NT2/D1 (cell line): ENCODE data around the gene PTK6.

Experiments
- SUZ12 ChIP-seq: IDR thresholded peaks from 2 replicates; pipeline ENCODE4 v1.6.1; 2011; ENCODE audit not compliant: insufficient read length, insufficient read depth; ENCODE audit errors: extremely low read depth
- YY1 ChIP-seq: IDR thresholded peaks from 2 replicates; pipeline ENCODE4 v1.6.1; 2011; ENCODE audit not compliant: insufficient read length, insufficient read depth

DNA sequence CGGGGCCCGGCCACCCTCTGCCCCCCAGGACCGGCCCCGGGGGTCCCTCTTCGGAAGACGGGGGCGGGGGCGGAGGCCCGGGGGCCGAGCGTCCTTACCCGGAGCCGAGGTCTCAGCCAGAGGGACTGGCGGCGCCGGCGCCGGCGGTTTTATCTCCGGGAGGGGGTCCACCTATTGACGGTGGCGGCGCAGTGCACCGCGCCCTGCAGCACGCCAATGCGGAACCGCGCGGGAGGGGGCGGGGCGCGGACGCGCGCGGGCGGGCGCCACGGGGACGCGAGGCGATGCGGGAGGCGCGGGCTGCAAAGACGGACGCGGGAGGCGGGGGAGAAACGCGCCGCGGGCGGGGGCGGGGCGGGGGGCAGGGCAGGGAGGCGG is 38.2 kb downstream of the PTK6 start, which contains the start of gene EEF1A2:
- TF ChIP-seq SUZ12 (no peak), YY1 (no peak)
